GM12801 (cell line): Measurements from ENCODE around the gene SPRED2.

Experiments
- CTCF ChIP-seq: IDR thresholded peaks from one replicate; pipeline ENCODE4 v1.5.1; 2011; ENCODE audit warnings: control low read depth; ENCODE audit not compliant: insufficient read length; ENCODE audit errors: extremely low read depth

Gene SPRED2

GRCh38 chr2:65438137-65438899 is 5.9 kb upstream of the SPRED2 start:
- TF ChIP-seq CTCF: no peak

GRCh38 chr2:65437392-65438135 is 5.2 kb upstream of the SPRED2 start:
- no peak for TF ChIP-seq CTCF

- TF ChIP-seq CTCF: no peak
Observed at GRCh38 chr2:65436824-65437221, 4.4 kb upstream of the SPRED2 start.

GRCh38 chr2:65436169-65436823 is 3.9 kb upstream of the SPRED2 start:
- TF ChIP-seq CTCF: no peak

GRCh38 chr2:65435625-65436168 is 3.3 kb upstream of the SPRED2 start:
- TF ChIP-seq CTCF: no peak

GRCh38 chr2:65434592-65435241 is 2.3 kb upstream of the SPRED2 start:
- no peak for TF ChIP-seq CTCF
